ENCODE data around the gene HNRNPD.
A peak's percentile ranks its signal among the peaks of the same experiment; 100 is the strongest.
"Not testable (repeated sequence)": the region's sequence is repeated elsewhere in the genome, so short reads cannot be mapped to it uniquely, and the experiment has no call there.

The HNRNPD gene

DNA sequence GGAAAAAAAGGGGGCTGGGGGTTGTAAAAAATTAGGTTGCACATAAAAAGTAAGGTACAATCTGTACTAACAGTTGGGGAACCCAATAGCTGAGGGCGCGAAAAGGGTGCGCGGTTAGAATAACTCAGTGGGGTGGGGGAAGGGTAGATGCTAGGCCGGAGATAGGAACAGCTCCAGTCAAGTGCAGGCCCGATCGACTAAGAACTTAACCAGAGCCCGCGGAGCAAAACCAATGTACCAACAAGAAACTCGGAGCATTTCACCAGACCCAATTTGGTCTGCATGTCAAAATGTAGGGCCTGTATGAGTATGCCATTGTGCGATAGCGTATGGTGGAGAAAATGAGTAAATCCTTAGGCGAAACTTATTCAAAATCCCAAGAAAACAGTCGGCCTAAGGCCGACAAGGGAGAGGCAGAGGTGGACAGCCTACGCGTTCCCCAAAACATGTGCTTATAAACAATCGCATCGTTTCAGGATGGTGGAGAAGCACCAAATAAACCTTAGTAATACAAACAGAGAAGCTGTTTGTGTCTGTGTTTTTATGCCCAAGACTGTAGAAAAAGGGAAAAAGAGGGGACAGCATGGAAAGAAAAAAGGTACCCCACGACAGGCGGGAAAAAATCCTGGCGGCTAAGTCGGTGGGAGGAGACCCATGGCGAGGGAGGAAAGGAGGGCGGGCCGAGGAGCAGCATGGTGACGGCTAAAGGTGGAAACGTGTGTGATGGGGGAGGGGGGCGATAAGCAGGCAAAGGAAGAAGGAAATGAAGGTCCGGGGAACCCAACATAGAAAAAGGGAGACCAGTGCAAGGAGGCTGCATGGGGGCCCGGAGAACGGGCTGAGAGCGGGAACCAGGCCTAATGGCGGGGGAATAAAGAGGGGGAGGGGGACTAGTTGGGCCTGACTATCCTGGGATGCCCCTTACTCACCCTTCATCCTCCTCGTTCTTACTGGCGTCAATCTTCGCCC, 990 bp downstream of the HNRNPD start:
- peak; percentile 89 for DNase-seq (ENCODE audit: low spot score)

DNA sequence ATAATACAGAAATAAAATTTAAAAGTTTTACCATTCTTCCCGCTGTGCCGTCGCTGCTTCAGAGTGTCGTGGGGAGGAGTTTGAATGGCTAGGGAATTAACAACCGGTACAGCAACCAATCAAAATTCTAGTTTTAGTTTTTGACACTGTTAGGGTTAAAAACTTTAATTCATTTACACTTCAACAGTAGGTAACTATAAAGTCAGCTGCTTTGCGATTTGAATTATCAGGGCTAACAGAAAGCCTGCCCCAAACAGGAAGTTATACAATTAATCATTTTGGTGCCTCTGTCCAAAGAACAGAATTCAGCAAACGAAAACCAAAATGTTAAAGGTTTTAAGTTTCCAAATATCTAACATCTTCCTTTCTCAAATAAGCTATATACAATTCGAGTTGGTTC, 2.3 kb downstream of the HNRNPD start:
- peak; percentile 38 for DNase-seq (ENCODE audit: low spot score)

DNA sequence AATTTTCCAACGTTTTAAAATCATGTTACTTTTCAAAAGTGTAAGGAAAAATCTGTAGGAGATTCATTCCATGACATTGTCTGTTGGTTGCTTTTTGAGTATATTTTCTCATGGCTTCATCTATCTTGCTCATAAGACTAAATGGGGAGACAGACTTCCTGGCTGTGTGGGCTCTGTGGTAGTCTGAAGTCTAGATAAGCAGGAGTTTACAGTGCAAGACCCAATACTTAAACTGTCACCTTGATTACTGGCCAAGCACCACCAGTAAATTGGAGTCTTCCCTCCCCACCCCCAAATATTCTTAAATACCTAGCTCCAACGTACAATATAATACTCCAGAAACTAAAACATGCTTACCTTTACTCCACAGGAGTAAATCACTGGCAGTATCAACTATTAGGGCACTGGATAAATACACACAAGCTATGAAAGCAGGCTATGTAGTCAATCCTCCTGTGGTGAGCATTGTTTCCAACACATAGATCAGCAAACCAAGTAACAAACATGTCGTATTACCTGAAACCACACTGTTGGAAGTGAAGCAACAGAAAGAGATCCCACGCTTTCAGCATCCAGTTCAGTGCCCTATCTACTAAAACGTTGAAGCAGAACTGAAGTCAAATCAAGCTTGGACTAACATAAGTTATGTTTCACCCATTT, 6.2 kb downstream of the HNRNPD start:
- no peak for DNase-seq (ENCODE audit: low spot score)

DNA sequence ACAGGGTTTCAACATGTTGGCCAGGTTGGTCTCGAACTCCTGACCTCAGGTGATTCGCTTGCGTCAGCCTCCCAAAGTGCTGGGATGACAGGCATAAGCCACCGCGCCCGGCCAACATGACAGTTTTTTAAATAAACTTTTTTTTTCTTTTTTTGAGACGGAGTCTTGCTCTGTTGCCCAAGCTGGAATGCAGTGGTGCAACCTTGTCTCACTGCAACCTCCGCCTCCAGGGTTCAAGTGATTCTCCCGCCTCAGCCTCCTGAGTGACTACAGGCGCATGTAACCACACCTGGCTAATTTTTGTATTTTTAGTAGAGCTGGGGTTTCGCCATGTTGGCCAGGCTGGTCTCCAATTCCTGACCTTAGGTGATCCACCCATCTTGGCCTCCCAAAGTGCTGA, 7.4 kb downstream of the HNRNPD start:
- DNase-seq (ENCODE audit: low spot score): not testable (repeated sequence)

DNA sequence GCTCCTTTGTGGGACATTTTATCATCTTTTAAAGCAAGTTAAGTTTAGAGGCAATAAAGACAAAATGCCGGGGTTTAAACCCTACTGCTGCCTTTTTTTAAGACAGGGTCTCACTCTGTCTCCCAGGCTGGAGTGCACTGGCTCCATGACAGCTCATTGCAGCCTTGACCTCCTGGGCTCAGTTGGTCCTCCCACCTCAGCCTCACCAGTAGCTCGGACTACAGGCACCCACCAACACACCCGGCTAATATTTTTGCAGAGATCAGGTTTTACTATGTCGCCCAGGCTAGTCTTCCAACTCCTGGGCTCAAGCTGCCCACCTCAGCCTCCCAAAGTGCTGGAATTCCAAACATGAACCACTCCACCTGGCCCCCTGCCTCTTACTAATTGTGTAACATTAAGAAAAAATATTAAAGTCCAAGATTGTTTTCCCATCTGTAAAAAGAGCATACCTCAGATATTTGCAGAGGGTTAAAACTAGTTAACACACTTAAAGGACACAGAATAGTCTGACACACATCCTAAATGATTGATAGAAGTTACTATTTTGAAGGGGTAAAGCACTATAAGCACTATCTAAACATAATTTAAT, 9.8 kb downstream of the HNRNPD start:
- no peak for DNase-seq (ENCODE audit: low spot score)

DNA sequence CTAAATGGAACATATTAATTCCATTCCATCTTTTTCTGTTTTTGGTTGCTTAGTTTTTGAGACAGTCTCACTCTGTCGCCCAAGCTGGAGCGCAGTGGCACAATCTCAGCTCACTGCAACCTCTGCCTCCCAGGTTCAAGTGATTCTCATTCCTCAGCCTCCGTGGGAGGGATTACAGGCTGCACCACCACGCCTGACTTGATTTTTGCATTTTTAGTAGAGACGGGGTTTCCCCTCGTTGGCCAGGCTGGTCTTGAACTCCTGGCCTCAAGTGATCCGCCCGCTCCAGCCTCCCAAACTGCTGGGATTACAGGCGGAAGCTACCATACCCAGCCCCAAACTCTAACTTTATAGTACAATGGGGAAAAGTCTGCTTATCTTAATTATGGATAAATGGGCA, 11.2 kb downstream of the HNRNPD start:
- DNase-seq (ENCODE audit: low spot score): no peak

DNA sequence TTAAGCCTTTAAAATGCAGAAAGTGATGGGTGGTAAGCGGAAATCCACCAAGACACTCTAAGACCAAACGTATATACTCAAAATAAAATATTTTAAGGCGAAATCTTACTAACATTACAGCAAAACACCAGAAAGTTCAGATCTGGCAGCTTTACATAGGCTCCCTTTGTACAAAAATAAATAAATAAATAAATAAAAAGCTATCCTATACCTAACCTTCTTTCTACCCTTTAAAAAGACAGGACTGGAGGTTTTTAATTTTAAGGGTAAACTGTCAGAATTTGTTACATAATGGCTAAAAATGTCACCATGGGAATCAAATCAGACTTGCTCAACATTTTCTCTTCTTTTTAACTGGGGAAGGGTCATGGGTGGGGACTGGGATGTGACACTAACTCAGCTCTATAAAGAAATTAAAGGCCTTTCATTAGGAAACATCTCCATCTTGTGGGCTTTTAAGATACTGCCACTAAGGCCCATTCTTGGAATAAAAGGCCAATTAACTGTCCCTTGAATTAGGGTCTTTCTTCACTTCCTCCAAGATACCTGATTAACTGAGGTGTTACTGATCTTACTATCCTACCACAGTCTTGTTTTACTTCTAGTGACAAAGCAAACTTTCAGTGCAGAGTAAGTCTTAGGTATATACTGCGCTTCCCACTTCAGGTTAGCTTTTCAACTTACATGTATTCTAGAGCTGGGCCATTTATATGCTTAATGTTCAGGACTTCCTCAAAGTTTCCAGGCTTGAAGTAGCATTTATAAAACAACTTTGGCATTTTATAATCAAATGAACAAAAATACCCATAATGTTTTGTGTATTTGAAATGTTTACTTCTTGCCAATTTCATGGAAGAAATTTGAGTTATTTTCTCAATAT, 13.3 kb downstream of the HNRNPD start:
- peak; percentile 61 for DNase-seq (ENCODE audit: low spot score)

DNA sequence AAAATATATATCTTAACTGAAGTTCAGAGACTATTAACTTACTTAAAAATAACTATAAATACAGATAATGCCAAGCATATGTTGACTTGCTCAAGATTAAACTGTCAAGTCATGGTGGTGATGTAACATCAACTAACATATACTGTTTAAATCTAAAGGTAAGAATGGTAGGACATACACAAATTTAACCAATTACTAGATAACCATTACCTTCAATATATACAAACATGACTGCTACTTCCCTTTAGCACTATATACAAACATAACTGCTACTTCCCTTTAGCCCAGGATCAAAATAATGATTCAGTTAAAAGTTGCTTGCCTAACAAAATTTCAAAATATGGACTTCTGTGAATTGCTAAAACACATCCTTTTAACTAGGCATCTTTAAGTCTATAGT, 14.9 kb downstream of the HNRNPD start:
- no peak for DNase-seq (ENCODE audit: low spot score)

DNA sequence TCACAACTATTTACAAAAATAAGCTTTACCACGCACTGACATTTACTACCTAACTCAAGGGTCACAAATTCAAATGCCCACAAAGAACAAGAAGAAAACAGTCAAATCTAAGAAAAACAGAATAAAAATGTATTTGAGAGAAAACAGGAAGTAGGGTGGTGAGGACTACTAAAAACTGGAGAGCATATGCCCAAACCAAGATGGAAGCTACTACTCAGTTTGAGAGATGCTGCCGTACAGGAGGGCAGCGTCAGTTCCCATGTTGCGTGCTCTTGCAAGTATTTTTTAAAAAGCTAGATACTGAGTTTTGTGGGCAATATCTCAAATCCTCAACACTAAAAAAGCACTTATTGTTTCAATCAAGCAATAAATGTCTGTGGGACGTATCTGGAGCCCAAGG, 16.2 kb downstream of the HNRNPD start:
- no peak for DNase-seq (ENCODE audit: low spot score)

DNA sequence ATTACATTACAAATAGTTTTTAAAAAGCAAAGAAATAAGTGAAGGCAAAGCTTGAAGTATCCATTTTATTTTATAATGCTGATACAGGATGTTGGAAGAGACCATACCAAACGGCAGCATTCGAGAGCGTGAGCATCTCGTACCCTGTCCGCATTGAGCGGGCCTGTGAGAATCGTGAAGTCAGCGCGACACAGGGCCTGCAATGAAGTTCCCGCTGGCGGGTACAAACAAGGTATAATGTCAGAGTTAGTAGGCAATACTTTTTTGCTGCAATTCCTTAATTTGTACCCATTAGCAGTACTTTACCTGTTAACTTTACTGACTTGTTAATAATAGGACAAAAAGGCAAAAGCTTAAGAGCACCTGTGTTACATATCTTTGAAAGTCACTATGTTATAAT, 19.0 kb downstream of the HNRNPD start:
- DNase-seq (ENCODE audit: low spot score): no peak

DNA sequence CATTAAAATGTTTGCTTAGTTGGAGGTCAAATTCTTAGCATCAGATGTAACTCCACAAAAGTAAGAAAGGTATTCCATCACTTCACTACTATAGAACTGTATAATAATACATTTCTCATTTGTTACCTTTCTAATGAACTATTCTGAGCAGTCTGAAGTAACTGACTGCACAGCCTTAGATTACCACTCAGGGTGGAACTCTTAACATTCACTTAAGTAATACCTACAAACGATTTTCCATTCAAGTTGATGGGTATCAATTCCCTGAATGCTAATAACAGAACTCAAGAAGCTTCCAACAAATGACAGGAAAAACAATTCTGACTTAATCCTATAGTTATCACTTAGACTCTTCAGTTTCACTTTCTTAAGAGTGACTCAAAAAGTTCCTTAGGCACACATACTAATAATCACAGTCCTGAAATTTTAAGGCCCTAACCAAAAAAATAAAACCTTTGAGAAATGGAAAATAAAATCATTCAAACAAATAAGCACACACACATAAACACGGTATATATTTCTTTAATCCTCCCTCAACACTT, 20.9 kb downstream of the HNRNPD start:
- DNase-seq (ENCODE audit: low spot score): no peak

DNA sequence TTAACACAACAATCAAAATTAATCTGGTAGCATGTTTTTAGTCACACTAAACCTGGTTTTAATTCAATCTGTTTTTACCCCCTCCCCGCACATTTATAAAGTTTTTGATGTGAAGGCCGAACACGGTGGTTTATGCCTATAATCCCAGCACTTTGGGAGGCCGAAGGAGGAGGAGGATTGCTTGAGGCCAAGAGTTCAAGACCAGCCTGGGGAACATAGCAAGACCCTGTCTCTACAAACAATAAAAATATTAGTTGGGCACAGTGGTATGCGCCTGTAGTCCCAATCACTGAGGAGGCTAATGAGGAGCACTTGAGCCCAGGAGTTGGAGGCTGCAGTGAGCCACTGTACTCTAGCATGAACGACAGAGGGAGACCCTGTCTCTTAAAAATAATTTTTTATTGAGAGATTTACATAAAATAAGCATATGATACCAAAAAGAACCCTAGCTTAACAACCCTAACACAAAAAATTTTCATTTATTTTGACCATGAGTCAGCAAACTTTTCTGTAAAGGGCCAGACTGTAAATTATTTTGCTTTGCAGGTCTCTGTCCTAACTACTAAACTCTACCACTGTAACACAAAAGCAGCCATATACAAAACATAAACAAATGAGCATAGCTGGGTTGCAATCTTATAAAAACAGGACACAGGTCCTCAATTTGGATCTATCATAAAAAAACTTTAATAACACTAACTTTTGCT, 21.5 kb downstream of the HNRNPD start:
- DNase-seq (ENCODE audit: low spot score): no peak

DNA sequence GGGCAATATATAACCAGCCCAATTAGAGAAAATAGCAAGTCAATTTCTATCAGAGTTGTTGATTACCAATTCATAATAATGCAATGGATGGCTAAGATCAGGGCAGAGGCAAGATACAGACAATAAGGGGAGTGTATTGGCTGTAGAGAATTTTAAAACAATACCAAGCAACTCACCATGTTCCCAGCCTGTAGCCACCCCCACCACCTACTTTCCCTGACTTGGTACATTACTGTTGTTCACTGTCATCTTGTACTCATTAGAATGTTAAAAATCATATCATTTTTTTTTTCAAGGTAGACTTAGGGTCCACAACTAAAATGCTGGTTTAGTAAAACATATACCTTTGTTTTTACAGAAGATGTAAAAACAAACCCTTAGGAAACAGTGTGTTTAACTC, 27.7 kb downstream of the HNRNPD start:
- no peak for DNase-seq (ENCODE audit: low spot score)

DNA sequence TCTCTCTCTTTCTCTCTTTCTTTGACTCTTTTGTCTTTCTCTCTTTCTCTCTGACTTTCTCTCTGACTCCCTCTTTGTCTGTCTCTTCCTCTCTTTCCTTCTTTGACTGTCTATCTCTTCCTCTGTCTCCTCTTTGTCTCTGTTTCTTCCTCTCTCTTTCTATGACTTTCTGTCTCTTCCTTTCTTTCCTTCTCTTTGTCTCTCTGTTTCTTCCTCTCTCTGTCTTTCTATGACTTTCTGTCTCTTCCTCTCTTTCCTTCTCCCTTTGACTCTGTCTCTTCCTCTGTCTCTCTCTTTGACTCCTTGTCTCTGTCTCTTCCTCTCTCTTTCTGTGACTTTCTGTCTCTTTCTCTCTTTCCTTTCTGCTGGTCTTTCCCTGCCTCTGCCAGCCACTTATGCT, 38.7 kb downstream of the HNRNPD start:
- no peak for DNase-seq (ENCODE audit: low spot score)

DNA sequence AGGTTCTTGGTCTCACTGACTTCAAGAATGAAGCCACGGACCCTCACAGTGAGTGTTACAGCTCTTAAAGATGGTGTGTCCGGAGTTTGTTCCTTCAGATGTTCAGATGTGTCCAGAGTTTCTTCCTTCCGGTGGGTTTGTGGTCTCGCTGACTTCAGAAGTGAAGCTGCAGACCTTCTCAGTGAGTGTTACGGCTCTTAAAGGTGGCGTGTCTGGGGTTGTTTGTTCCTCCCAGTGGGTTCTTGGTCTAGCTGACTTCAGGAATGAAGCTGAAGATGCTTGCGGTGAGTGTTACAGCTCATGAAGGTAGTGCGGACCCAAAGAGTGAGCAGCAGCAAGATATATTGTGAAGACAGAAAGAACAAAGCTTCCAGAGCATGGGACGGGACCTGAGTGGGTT, 40.1 kb downstream of the HNRNPD start:
- DNase-seq (ENCODE audit: low spot score): not testable (repeated sequence)

DNA sequence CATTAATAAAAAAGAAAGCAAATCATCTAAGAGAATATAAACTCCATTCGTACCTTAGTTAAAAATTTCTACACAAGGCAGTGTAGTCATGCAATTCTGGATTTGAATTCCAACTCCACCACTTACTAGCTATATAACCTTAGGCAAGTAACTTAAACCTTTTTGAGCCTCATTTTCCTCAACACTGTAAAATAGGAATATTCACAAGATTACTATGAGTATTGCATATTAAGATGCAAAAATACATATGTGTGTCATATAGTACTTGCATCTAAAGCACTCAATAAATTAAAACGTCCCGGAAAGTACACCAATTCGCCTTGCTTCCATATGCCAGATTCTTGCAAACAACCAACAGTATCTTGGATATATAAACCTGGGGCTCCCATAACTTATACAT, 42.0 kb downstream of the HNRNPD start:
- no peak for DNase-seq (ENCODE audit: low spot score)

DNA sequence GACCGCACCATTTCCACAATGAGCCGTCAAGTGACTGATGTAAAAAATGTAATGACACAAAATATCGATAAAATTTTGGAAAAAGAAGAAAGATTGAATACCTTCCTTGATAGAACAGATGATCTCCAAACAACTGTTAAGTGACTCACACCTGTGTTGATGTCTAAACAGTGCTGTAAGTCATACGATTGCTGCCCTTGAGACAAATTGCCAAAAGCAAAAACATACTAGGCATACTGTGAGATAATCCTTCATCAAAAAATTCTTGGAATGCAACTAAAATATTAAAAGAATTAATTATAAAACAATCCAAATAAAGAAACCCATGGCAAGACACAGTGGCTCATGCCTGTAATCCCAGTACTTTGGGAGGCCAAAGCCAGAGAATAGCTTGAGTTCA, 53.4 kb downstream of the HNRNPD start:
- DNase-seq (ENCODE audit: low spot score): no peak

DNA sequence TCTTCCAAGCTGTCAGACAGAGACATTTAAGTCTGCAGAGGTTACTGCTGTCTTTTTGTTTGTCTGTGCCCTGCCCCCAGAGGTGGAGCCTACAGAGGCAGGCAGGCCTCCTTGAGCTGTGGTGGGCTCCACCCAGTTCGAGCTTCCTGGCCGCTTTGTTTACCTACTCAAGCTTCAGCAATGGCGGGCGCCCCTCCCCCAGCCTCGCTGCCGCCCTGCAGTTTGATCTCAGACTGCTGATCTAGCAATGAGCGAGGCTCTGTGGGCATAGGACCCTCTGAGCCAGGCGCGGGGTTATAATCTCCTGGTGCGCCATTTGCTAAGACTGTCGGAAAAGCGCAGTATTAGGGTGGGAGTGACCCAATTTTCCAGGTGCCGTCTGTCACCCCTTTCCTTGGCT, 70.7 kb downstream of the HNRNPD start:
- not testable (repeated sequence) for DNase-seq (ENCODE audit: low spot score)
